Inferior parietal cortex (tissue), 1 donor: ENCODE measurements around the gene MLN.

Experiments used
- DNase-seq: peaks from one replicate; pipeline ENCODE4 v3.0.0-alpha.2; 2016; ENCODE audit errors: extremely low spot score

MLN gene

GRCh38 chr6:33771146-33772081 lies 32.4 kb downstream of the MLN start:
- peak; percentile 70 for DNase-seq

- no peak for DNase-seq
Measured at GRCh38 chr6:33770833-33771145, 33.0 kb downstream of the MLN start.

GRCh38 chr6:33770124-33770832 lies 33.5 kb downstream of the MLN start:
- DNase-seq, result no peak

DNA sequence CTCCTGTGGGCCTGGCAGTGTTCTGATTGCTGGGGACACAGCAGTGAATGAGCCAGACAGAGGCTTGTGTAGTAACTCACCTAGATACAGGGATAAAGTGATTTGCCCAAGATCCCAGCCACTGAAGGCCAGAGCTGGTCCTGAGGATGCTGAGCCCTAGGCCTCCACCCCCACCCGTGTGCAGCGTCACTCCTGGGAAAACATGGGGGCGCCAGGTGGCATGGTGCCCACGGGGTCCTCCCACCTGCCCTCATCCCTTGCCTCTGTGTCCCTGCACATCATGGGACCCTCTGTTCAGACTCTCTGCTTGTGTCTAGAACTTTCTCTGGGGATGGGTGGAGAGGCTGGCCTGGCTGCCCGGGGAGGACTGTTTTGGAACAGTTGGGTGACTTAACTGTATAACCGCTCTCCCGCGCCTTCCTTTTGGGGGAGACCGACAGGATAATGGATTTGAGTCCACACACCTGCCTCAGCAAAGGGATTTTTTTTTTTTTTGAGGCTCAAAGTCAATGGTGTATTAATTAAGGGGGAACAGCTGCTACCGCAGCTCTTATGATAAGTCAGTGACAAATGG lies 34.5 kb downstream of the MLN start:
- no peak for DNase-seq

- peak; percentile 64 for DNase-seq
Measured at GRCh38 chr6:33768644-33769120, 35.1 kb downstream of the MLN start.

DNA sequence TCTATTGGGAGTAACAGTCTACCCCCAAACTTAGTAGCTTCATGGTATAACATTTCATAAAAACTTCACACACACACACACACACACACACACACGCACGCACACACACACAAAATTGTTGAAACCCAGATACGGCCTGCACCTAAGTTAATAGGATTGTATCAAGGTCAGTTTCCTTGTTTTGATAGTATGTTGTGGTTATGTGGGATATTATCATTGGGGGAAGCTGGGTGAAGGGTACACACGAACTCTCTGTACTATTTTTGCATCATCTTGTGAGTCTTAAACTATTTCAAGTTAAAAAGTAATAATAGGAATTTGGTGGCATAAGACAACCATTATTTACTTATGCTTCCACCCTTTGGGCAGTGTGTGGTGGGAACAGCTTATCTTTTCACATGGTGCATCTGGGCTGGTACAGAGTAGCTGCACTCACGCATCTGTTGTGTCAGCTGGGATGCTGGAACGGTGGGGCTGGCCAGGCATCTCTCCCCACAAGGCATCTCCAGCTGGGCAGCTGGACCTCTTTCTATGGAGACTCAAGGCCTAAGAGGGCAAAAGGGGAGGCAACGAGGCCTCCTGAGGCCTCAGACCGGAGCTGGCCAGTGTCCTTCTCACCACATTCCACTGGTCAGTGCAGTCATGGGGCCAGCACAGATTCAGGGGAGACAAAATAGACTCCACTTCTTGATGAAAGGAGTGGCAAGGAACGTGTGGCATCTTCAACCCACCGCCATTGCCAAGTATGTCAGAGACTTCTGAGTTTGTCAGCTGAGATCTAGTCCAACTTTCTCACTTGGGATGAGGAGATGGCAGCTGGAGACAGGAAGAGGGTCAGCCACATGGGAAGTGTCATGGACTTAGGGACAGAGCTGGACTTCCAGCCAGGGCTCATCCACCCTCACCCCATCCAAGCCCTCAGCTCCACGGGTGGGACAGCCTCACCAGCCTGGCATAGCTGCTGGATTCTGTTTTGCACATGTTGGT lies 36.6 kb downstream of the MLN start:
- no peak for DNase-seq

GRCh38 chr6:33765368-33765767 lies 38.4 kb downstream of the MLN start:
- DNase-seq, result no peak

DNA sequence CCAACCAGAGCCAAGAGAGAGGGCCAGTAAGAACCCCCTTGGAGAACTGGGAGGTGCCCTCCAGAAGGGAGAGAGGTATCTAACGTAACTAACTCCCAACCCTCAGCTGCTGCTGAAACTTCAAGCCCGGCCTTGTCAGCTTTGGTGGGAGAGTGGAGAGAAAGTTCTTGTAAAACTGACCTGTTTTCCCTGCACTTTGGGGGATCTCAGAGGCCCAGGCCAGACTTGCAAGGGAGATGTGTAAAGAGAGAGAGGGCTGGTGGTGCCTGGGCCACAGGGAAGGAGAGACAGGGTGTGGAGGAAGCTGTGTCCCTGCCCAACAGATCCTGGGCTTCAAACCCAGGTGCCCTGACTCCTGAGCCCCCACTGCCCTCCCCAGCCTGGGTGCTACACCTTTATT lies 39.8 kb downstream of the MLN start:
- DNase-seq, result no peak

GRCh38 chr6:33763483-33763882 lies 40.3 kb downstream of the MLN start:
- no peak for DNase-seq

DNA sequence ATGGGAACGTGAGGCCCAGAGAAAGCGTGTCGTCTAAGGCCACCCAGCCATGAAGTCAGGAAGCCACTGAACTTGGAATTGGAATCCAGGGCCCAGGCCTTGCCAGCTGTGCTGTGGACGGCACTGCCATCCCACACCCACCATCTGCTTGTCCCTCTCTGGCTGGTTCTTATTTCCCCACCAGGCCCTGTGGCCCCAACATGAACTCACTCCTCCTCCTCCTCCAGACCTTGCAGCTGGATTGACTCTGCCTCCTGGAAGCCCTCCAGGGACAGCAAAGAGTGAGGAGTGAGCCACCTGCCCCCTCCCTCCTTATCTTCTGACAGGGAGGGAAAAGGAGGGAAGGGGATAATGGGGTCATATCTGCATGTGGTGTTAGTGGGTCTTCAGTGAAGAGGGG lies 41.1 kb downstream of the MLN start:
- DNase-seq, result no peak

DNA sequence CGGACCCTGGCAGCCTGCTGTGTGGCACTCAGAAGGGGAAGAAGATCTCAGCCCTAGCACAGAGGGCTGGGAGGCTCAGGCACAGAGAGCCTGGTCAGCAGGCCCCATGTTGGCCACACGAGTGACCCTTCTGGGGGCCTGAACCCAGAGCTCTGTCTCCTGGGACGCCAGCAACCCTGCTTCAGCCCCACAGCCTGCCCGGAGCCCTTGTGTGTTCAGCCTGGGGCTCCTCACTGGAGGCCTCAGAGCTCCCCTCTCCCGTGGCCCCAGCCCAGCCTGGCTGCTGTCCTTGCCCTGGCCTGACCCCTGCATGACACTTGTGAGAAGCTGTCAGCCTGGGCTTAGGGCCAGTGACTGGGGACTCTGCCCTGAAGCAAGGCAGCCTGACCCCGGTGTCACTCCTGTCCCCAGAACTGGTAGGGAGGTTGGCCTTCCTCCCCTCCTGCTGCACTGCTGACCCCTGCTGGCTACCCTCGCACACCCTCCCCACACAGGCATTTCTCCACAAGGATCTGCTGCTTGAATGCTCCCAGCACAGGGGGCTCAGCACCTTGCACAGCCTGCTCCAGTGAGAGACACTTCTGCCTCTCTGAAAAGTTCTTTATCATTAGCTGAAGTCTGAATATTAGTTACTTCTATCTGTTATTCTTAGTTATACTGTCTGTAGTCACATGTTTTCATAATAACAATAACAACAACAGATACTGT lies 41.7 kb downstream of the MLN start:
- DNase-seq, result peak; percentile 52

DNA sequence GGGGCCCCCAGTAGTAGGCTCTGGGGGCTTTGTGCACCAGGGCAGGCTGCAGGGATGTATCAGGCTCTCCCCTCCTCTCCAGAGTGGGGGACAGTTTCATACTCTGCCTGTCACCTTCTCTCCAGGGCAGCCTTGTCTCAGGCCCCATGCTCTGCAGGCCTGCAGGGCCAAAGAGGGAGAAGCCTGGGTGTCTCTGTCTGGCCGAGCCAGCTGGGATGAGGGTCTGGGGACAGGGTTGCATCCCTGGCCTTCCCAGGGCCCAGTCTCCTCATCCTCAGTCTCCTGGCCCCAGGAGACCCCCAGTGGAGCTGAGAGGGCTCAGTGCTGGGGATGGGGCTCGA lies 42.3 kb downstream of the MLN start:
- DNase-seq, result no peak

DNA sequence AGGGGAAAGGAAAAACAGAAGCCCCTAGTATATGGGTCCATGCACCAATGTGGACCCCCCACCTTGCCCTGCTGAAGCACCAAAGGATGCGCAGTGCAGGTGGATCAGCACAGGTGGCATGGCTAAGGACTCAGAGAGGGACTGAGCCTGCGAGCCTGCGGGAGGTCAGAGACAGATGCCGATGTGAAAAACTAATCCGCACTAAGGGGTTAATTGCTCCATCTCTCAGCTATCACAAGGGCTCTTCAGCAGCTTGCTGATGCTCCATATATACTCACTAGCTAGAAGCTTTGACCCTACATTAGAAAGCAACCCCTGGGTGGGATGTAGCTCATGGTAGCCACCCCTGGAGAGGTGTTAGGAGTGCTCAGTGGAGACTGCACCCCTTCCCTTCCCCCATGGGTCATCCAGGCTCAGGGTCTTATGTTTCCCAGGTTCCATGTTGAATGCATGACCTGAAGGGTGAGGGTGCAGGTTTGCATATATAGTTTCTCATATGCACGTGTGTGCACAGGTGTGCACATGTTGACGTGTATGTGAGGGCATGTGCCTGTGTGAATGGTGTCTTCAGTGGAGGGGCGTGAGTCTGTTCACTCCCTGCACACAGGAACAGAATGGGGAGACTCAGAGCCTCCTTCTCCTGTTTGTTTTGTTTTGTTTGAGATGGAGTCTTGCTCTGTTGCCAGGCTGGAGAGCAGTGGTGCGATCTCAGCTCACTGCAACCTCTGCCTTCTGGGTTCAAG lies 43.7 kb downstream of the MLN start:
- no peak for DNase-seq

- no peak for DNase-seq
Measured at GRCh38 chr6:33758815-33759216, 45.0 kb downstream of the MLN start.

GRCh38 chr6:33757906-33758305 lies 45.9 kb downstream of the MLN start:
- DNase-seq, result no peak

DNA sequence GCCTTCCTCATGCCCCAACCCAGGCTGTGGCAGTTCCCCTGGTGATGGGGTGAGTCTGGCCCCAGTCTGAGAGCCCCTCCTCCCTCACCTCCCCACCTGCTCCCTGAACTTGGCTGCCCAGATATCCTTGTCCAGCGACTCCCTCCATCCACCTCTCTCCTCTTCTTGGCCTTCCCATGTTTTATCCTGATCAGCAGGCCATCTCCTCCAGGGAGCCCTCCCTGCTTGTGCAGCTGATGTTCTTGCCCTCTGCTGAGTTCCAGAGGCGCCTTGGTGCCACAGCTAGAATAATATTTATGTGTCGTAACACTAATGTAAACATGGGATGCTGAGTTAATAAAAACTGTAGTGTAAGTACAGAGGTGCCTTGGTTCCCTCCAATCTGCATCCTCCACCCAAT lies 46.7 kb downstream of the MLN start:
- DNase-seq, result no peak

DNA sequence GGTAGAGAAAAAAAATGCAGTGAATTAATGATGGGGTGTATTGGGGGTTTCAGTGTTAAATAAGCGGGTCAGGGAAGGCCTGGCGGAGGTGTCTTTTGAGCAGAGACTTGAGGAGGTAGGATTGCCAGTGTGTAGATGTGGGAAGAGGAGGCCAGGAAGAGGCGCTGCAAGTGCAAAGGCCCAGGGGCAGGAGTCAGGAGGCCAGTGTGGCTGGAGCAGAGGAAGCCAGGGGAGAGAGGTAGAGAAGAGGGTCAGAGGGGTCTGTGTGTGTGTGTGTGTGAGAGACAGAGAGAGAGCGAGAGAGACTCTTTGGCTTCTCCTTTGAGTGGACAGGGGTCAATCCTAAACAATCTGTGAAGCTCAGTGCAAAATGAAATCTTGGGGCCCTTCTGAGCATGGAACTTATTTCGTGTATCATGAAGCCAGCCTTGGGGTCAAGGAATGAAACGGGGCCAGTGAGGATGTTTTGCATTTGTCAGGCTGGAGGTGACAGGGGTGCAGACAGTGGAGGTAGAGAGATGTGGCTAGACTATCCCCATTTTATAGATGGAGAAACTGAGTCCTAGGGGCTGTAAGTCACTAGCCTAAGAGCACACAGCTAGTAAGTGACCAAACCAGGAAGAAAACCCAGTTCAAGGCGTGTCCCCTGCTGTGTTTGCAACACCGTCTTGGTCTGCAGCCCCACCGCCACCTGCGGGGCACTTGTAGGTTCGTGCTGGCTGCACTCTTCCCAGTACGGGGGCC lies 47.4 kb downstream of the MLN start:
- no peak for DNase-seq

GRCh38 chr6:33755070-33755869 lies 48.5 kb downstream of the MLN start:
- no peak for DNase-seq

- no peak for DNase-seq
Measured at GRCh38 chr6:33754222-33754621, 49.6 kb downstream of the MLN start.
